ENCODE data around the gene SLX4. TPM values are rescaled to one million over a fixed set of nuclear protein-coding genes. Genes with fewer than 3 reads are reported as not detected.
"Not testable (repeated sequence)": the region's sequence is repeated elsewhere in the genome, so short reads cannot be mapped to it uniquely, and the experiment has no call there.

SLX4 gene
- total RNA-seq, 1 experiment from 2014 or later, result 4.6 TPM

DNA sequence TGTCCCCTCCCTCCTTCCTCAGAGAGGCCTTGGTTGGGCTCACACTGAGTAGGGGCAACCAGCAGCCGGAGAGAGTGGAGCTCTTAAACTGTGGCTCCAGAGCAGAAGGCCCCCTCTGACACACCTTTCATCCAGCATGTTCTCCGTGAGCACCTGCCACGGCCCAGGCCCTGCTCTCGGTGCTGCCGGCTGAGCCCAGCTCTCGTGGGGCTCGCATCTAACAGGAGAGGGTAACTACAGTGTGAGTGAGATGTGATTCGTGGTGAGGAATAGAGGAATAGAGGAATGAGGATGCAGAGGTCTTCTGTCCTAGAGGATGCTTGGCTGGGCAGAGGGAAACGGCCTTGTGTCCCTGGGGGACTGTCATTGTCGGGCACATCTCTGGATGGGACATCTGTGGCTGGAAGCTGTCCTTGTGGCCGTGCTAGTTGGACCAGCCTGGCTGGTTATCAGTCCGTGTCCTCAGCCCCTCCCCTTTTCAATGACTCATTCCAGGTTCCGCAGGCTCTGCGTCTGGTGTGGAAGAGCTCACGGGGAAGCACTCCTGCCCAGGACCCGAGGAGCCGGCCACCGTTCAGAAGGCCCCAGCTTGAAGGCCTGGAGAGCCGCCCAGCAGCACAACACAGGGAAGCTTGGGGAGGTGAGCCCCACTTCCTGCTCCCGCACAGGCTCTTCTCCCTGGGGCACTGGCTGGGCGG is 31.1 kb upstream of the SLX4 start:
- DNase-seq (ENCODE audit: low read depth), result no peak

DNA sequence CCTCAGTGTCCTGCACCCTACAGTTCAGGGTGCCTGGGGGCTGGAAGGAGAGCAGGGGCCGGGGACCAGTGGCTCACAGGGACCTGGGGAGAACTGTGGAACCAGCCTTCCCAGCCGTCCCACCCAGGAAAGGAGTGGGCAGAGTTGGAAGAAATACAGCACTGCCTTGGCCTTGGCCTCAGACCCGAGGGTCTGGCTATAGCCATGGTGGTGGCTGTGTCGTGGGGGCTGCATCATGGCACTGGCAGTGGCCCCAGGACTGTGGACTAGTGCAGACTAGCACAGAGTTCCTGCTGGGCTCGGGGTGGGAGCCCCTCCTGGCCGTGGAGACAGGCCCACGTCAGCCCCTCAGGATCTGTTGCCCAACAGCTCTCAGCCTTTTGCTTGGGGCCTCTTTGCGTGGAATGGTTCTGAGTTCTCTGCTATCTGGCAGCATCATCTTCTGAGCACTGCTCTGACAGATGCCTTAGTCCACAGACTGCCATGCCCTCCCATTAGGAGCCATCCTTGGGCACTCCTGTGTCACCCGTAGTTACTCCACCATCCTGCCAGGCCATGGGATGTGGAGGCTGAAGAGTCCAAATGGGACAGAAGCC is 30.5 kb upstream of the SLX4 start:
- DNase-seq (ENCODE audit: low read depth), result no peak

DNA sequence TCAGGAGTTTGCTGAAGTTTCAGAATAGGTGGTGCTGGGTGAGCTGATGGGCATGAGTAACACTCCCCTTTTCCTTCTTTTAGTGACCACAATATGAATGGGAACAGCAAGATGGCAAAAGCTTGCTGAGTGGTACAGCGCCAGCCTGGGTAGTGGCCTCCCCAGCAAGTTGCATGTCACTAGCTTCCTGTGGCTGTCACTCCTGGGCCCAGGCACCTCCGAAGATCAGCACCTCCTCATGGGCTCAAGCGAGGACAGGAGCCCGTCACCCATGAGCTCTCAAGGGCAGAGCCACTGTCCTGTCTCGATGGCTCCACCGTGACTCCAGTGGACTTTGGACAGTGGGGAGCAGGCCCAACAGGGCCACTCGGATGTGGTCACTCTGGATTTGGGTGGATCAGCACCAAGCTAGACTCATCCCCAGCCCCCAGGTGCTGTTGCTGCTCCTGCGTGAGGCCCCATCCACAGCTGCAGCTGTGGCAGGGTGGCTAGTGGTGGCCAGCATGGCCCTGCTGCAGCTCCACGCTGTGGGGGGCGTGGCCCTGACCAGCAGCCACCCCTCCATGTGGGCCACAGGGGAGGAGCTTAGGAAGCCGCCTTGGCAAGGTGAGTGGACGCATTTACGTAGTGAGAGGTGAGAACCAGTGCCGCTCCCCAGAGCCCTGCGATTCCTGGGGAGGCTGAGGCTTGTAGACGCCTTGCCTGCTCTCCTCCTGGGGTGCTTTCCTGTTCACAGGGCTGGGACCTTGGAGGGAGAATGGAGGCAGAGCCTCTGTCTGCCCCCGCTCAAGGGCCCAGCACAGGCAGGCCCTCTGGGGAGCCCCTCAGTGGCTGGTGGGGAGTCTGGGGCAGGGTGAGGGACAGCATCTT is 29.5 kb upstream of the SLX4 start:
- no peak for DNase-seq (ENCODE audit: low read depth)

DNA sequence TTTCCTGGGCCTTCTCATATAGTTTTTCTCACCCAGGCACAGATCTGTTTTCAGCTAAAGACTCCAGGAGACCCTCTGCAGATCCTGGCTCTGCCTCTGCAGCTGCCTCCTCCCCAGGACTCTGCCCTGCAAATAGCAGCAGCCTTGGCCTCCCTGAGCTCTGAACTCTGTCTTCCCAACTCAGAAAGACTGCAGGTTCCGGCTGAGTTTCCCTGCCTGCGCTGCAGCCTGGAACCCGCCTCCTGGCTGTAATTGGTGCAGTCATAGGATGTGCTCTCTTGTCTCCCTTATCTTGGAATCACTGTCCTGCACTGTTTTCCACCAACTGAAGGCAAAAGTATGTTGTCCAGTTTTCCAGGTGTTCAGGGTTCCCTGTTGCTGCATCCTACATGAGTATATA is 28.8 kb upstream of the SLX4 start:
- DNase-seq (ENCODE audit: low read depth), result no peak

DNA sequence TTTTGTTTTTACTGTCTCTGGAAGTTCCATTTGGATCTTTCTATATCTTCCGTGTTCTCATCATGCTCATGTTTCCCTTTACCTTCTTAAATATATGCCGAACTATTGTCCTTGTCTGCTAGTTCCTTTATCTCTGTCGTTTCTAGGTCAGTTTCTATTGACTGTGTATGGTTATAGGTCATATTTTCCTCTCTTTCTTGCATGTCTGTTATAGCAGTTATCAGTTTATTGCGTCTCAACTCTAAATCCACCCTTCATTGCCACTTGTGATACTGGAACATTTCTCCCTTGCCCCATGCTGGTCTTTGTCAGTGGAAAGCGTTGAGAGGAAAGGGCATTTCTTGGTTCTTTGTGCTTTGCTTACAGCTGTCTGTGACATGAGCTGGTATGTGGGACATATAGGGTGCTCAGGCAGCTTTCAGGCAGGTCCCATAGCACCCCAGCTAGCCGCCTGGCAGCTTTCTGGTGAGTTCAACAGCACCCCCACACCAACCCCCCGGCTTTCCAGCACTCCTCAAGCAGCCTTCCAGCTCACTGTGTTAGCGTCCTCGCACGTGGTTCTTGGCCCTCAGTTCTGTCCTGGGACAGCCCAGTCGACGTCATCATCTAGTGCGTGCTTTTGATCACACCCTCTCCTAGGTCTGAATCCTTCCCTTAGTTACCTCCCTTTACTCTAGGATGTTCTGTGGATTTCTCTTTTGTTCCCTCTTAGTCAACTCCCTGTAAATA is 27.7 kb upstream of the SLX4 start:
- no peak for DNase-seq (ENCODE audit: low read depth)

DNA sequence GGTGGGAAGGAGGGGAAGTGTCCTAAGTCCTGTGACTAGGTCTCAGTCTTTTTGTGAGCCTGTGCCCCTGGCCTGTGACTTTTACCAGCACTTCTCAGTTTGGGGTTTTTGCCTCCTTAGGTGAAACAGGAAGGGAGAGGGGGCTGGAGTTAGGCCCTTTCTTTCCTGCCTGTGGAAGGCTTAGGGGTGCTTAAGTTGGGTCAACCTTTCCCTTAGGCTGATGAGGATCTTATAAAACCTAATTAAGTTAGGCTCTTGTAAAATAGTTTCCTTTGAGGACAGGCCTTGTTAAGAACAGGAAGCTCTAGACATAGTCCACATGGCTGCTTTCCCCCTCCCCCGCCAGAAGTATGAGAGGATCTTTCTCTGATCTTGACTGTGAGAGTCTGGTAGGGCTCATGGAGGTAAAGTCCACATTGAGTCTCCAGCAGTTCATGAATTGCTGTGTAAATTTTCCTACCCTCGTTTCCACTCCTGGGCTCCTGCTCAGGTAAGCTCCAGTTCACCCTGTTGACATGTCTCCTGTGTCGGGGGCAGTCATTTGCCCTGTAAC is 26.0 kb upstream of the SLX4 start:
- DNase-seq (ENCODE audit: low read depth), result no peak

DNA sequence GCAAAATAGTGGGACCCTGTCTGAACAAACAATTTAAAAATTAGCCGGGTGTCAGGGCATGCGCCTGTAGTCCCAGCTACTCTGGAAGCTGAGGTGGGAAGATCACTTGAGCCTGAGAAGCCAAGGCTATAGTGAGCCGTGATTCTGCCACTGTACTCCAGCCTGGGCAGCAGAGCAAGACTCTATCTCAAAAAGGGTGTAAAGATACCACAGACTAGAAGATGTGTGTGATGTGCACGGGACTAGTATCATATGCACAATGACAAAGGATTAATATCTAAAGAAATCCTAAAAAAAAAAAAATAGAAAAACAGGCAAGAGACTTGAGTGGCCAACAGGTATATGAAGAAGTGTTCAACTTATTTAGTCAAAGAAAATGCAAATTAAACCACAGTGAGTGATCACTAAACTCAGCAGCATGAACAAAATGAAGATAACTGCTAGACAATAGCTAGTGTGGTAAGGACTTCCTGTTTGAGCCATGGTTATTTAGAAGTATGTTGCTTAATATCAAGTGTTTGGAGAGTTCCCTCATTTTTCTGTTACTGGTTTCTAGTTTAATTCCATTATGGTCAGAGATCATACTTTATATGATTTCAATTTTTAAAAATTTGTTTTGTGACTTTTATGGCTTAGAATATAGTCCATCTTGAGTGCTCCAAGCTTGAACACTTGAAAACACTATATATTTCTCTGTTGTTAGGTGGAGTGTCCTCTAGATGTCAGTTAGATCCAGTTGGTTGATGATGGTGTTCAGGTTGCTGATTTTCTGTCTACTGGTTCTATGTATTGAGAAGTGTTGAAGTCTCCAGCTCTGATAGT is 14.7 kb upstream of the SLX4 start:
- no peak for DNase-seq (ENCODE audit: low read depth)

DNA sequence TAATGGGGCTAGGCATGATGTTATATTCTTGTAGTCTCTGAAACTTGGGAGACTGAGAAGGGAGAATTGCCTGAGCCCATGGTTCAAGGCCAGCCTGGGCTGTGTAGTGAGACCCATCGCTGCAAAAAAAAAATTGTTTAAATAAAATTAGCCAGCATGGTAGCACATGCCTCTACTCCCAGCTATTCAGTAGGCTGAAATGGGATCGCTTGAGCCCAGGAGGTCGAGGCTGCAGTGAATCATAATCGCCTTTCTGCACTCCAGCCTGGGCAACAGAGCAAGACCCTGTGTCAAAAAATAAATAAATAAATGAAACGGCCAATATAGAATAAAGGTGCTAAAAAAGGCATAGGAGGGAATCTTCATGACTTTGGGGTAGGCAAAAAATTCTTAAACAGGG is 13.9 kb upstream of the SLX4 start:
- no peak for DNase-seq (ENCODE audit: low read depth)

DNA sequence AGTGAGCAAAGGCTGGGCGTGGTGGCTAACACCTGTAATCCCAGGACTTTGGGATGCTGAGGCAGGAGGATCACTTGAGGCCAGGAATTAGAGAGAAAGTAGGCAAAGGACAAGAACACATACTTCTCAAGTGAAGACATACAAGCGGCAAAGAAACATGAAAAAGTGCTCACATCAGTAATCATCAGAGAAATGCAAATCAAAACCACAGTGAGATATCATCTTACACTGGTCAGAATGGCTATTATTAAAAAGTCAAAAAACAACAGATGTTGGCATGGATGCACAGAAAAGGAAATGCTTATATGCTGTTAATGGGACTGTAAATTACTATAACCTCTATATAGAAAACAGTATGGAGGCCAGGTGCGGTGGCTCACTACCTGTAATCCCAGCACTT is 12.2 kb upstream of the SLX4 start:
- DNase-seq (ENCODE audit: low read depth), result no peak

DNA sequence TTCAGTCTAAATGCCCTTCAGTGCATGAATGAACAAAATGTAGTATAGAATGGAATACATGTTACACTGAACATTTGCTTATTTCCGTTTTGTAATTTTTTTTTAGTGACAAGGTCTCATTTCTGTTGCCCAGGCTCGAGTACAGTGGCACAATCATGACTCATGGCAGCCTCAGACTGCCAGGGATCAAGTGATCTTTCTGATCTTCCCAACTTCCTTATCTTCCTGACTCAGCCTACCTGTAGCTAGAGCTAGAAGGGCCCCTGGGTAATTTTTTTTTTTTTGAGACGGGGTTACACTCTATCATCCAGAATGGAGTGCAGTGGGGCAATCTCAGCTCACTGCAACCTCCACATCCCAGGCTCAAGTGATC is 7.3 kb upstream of the SLX4 start:
- DNase-seq (ENCODE audit: low read depth), result peak; percentile 72

DNA sequence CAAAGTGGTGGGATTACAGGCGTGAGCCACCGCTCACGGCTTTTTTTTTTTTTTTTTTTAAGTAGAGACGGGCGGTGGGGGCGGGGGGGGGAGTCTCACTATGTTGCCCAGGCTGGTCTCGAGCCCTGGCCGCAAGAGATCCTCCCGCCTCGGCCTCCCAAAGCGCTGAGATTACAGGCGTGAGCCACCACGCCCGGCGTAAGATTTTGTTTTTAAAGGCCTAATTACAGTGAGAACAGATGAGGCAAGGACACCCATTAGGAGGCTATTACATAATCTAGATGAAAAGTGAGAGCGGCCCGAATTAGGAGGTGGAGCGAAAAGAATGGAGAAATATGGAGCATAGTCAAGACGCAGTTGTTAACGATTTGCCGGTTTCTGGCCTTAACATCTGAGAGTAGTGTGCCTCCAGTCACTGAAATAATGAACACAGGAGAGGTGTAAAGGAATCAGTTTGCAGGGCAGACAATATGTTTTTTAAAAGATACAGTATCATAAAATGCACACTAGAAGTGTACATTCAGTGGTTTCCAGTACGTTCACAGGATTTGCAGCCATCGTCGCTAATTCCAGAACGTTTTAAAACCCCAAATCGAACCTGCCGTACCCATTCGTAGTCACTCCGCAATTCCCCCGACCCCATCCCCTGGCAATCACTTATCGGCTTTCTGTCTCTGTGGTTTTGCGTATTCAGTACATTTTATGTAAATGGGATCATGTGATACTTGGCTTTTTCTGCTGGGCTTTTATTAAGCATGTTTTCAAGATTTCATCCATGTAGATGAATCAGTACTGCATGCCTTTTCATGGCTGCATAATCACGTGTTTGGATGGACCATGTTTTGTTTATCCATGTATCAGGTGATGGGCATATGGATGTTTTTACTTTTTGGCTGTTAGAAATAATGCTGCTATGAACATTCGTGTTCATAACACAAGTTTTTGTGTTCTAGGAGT is 1.4 kb upstream of the SLX4 start:
- no peak for DNase-seq (ENCODE audit: low read depth)

DNA sequence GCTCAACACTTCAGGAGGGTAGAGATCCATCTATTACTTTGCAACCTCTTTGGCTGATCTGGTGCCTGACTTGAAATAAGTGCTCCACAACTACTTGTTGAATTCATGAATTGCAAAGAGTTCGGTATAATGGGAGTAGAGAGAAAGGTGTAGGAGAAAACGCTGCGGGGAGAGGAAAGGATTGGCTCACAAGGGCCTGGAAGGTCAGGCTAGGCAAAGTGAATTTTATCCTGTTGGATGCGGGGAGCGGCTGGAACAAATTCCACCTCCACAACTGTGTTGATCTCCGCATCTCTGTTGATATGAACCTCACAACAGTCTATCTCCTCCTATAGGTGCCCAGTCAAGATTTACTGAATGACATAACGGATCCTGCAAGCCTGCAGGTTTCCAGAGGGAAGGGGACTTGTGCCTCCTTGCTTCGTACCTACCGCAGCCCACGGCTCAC is 684 bp downstream of the SLX4 start:
- no peak for DNase-seq (ENCODE audit: low read depth)

DNA sequence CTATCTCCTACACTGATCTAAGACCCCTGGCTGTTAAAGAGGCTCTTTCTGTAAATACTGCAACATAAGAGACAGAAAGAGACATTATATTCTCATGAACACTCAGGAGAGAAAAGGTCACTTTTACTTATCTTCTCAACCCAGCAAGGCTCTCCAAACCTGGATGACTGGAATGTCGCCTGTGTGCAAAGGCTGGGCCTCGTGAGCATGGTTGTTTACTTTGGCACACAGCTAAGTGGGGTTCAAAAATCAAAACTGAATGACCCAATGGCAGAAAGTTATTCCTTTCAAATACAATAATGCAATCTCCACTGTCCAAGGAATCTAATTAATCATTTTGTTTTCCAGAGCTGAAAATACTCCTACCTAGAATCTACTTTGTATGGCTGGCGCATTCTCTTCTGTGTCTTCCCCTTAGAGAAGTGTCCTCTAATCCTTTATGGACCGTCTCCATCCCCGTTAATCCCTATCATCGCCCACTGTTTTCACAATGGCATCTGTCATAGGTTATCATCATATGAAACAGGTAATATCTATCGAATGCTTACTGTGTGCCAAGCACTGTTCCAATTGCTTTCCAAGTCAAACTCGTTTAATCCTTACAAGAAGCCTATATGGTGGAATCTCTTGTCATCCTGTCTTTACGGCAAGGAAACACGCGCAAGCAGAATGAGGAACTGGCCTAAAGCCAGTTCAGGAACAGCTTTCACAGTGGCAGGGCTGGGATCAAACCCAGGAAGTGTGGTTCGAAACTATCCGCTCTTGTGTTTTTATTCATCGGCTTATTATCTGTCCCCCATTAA is 1.3 kb downstream of the SLX4 start:
- no peak for DNase-seq (ENCODE audit: low read depth)

DNA sequence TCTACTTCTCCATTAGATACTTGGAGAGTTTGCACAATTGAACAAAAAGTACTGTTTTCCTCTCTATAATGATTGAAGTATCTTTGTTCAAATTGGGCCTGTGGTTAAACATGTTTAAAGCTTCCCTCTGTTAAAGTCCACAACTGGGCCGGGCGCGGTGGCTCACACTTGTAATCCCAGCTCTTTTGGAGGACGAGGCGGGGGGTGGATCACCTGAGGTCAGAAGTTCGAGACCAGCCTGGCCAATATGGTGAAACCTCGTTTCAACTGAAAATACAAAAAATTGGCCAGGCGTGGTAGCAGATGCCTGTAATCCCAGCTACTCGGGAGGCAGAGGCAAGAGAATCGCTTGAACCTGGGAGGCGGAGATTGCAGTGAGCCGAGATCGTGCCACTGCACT is 2.4 kb downstream of the SLX4 start:
- not testable (repeated sequence) for DNase-seq (ENCODE audit: low read depth)

DNA sequence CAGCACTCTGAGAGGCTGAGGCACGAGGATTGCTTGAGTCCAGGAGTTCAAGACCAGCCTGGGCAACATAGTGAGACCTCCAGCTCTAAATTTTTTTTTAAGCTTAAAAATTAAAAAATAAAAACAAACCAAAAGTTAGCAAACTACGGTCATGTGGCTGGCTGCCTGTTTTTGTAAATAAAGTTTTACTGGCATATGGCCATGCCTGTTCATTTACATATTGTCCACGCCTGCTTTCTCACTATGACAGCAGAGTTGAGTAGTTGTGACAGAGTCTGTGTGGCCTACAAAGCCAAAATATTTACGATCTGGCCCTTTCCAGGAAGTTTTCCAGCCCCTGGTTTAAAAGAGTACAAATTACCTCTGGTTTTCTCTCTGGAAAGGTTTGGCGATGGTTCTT is 3.3 kb downstream of the SLX4 start:
- no peak for DNase-seq (ENCODE audit: low read depth)

DNA sequence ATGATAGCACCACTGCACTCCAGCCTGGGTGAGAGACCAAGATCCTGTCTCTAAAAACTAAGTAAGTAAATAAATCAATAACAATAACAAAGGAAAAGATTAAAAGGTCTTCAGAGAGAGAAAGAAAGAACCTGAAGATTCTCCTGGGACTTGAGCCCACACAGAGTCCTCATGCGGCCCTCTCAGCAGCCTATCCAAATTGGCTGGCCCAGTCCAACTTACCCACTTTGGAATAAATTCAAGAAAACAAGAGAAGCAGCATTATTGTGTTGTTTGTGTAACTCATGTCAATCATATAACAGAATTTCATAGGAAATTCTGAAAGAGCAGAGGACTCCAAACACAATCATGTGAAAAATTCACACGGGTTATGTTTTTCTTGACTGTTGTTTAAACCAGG is 3.8 kb downstream of the SLX4 start:
- no peak for DNase-seq (ENCODE audit: low read depth)

DNA sequence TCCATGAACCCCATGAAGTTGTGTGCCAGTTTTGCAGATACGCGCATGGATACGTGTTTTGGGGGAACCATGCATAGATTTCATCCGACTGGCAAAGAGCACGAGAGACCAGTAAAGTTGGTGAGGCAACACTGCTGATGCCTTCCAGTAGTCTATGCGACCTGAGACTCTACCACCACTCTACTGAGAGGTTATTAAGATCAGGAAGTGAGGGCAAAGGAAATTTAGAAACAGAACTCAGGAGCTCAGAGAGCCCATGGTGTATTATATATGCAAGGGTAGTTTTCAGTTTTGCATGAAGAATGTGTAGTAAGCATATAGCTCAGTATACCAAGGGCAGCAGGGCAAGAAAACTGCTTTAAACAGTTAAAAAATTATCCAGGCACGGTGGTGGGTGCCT is 4.2 kb downstream of the SLX4 start:
- DNase-seq (ENCODE audit: low read depth), result no peak

DNA sequence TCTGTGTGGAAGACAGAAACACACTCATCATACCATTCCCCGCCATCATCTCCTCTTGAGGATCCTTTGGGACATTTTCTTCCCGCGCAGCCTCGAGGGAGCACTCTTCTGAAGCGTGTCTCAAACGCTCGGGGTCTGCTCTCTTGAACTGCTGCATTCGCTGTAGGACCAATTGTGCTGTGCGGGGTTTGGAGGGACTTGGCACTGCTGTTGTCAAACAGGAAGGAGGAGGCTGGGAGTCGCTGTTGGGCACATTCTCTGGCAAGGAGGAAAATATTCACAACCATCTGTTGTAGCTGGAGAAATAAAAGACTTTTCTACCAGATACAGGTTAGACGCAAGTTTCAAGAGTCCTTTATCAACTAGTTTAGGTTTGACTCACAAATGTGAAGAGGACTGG is 5.0 kb downstream of the SLX4 start:
- no peak for DNase-seq (ENCODE audit: low read depth)

DNA sequence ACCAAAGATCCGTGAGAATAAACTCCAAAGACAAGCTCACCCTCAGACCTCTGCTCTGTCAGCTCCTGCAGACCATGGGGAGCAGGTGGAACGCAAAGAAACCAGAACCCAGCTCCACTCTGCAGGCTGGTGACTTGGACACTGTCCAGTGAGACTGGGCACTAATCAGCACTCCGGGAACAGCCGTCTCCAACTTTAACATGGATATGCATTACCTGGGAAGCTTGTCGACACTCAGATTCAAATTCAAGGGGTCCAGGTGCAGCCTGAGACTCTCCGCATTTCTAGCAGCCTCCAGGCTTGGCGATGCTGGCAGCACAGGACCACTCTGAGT is 9.1 kb downstream of the SLX4 start:
- no peak for DNase-seq (ENCODE audit: low read depth)

All from HT1080 (cell line).